CD4-positive, alpha-beta memory T cell (primary cell): ENCODE data around the gene C12orf75. TPM values are rescaled to one million over a fixed set of nuclear protein-coding genes. Genes with fewer than 3 reads are reported as not detected.

Experiments
- CTCF ChIA-PET: fragments of 350-600 bp; sonication (Branson Sonifier 250); formaldehyde crosslinking; loops from one replicate; lab custom pipeline; 2021; ENCODE audit warnings: inconsistent platforms; ENCODE audit not compliant: partially characterized antibody; lab: Charles Lee
- POLR2A ChIA-PET: fragments of 350-600 bp; sonication (Branson Sonifier 250); formaldehyde crosslinking; loops from one replicate; lab custom pipeline; 2021; ENCODE audit not compliant: partially characterized antibody; lab: Charles Lee
- DNase-seq, 5 donors: peaks; one replicate each; pipeline versions ENCODE4 v3.0.0 to v3.0.0-alpha.2; 2020 to 2022; ENCODE audit warnings: mixed read lengths in 1 of 5
- H3K27ac ChIP-seq: one replicate; pipeline ENCODE4 v1.7.0; 2013; ENCODE audit warnings: low read depth, low read length
- H3K27me3 ChIP-seq: 2 replicates; pipeline ENCODE4 v1.7.0; 2013; ENCODE audit warnings: mild to moderate bottlenecking, low read length, moderate library complexity; ENCODE audit not compliant: insufficient read depth
- H3K36me3 ChIP-seq: 2 replicates; pipeline ENCODE4 v1.7.0; 2013; ENCODE audit warnings: mild to moderate bottlenecking, low read length, moderate library complexity; ENCODE audit not compliant: insufficient read depth
- H3K4me1 ChIP-seq: 2 replicates; pipeline ENCODE4 v1.7.0; 2013; ENCODE audit warnings: mild to moderate bottlenecking, low read length, moderate library complexity; ENCODE audit not compliant: insufficient read depth
- H3K4me3 ChIP-seq, 2 donors: one replicate each; pipeline ENCODE4 v1.7.0; 2013; ENCODE audit warnings: low read length in 2 of 2, mild to moderate bottlenecking in 1 of 2
- H3K9me3 ChIP-seq, 2 donors: one replicate each; pipeline ENCODE4 v1.7.0; 2013; ENCODE audit warnings: low read length in 2 of 2, control low read depth in 1 of 2; ENCODE audit not compliant: control insufficient read depth in 1 of 2
- H3K27ac Mint-ChIP-seq, 7 donors: one replicate each; pipeline ENCODE4 v1.8.0; 2020 to 2021; ENCODE audit warnings: mixed read lengths in 7 of 7, mild to moderate bottlenecking in 6 of 7, inconsistent platforms in 3 of 7, moderate library complexity in 3 of 7
- H3K27me3 Mint-ChIP-seq, 2 donors: one replicate each; pipeline ENCODE4 v1.8.0; 2020 to 2021; ENCODE audit warnings: mixed read lengths in 2 of 2
- H3K36me3 Mint-ChIP-seq, 2 donors: one replicate each; pipeline ENCODE4 v1.8.0; 2020 to 2021; ENCODE audit warnings: mixed read lengths in 2 of 2, inconsistent platforms in 1 of 2, mild to moderate bottlenecking in 1 of 2
- H3K4me1 Mint-ChIP-seq, 4 donors: one replicate each; pipeline ENCODE4 v1.8.0; 2020 to 2021; ENCODE audit warnings: mixed read lengths in 4 of 4, mild to moderate bottlenecking in 1 of 4
- H3K4me3 Mint-ChIP-seq, 8 donors: one replicate each; pipeline ENCODE4 v1.8.0; 2020 to 2021; ENCODE audit warnings: mixed read lengths in 8 of 8, mild to moderate bottlenecking in 7 of 8, moderate library complexity in 6 of 8, inconsistent platforms in 3 of 8
- H3K9me3 Mint-ChIP-seq, 8 donors: one replicate each; pipeline ENCODE4 v1.8.0; 2020 to 2021; ENCODE audit warnings: mixed read lengths in 8 of 8, mild to moderate bottlenecking in 5 of 8, inconsistent platforms in 3 of 8, moderate library complexity in 1 of 8
- intact Hi-C: fragments of 100-400 bp; cut with micrococcal nuclease; formaldehyde crosslinking; loops from one replicate; pipeline ENCODE4 v1.15.1; 2023
- polyA plus RNA-seq, 2 donors: library from polyadenylated mRNA; unstranded; fragments of 300-500 nt; fragmentation: Illumina TruSeq; gene quantifications; one replicate each; pipeline ENCODE4 v1.2.3, GENCODE V29; 2021
- total RNA-seq, 2 experiments: library from RNA; stranded (reverse); gene quantifications; one replicate each; pipeline ENCODE4 v1.2.3, GENCODE V29; 2021

Gene C12orf75
- total and polyA plus RNA-seq, 4 experiments from 2014 or later = 12.1 to 117 (median 49.0) TPM

DNA sequence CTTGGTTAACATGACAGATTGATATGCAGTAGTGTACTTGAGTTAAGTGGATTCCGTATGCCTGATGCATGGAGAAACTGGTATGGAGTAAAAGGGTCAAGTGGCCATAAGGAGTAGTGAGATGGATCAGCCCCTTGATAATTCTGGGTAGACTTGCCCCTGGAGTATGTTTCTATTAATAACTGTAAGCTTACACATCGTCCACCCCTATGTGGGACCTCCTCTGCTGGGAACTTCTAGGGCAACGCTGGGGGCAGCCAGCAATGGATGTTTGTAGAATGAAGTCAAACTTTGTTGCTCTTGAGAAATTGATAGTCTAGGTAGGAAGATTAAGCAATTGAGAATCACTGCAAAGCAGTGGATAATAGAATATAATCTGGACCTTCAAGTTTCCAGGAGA is 3.5 kb downstream of the C12orf75 start:
- intact Hi-C loops = no loop called here
- no peak overlapping the region for H3K27ac ChIP-seq
- CTCF ChIA-PET = no interaction called here
- no peak overlapping the region for H3K4me3 ChIP-seq
- peaks cover 48% of the 10 kb centered on the region for H3K4me1 ChIP-seq
- H3K9me3 ChIP-seq = no peaks in the 10 kb centered on the region
- no peaks in the 10 kb centered on the region for H3K27me3 ChIP-seq
- POLR2A ChIA-PET = interaction anchor here (1.2 to 5.3 kb wide), 3 partner anchors 13 to 226 kb away, joined by 3 to 35 read pairs (median 3); partner anchors contain the start of gene APPL2
- Mint-ChIP-seq H3K4me1 (peaks cover 19 to 77% (median 43%) of the 10 kb centered on the region in 4 donors), H3K4me3 (peak overlapping the region in 3 of 8 donors; percentile 5 to 24 (median 8)), H3K27ac (peak overlapping the region in 2 of 7 donors; percentile 25 to 57), H3K27me3 (no peaks in the 10 kb centered on the region), H3K36me3 (peaks cover 11 to 14% of the 10 kb centered on the region in 2 donors), H3K9me3 (no peaks in the 10 kb centered on the region)
- H3K36me3 ChIP-seq = no peaks in the 10 kb centered on the region
- no peak for DNase-seq

DNA sequence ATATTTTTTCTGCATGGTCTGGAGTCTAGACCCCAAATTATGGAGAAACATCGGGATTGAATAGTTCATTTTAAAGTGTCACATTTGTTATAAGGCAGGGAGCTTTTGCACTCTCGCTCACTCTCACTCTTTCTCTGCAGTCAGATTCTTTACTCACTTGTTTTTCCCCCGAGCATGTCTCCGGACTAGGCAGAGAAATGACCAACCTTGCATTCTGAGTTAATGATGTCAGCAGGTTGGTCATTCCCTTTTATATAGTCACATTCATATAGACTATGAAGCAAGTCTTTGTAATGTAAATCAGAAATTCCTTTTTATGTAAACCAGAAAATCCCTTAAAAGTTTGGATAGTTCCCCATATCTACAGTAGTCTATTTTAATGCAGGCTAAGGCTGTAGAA is 4.1 kb downstream of the C12orf75 start:
- no peak overlapping the region for H3K27ac ChIP-seq
- CTCF ChIA-PET = interaction anchor here (1.0 kb wide), 1 partner anchor 48 kb away, joined by 3 read pairs; no protein-coding TSS in a partner anchor
- intact Hi-C loops = no loop called here
- DNase-seq = no peak
- POLR2A ChIA-PET = interaction anchor here (1.2 kb wide), 2 partner anchors 14 to 227 kb away, joined by 3 read pairs; no protein-coding TSS in a partner anchor
- H3K9me3 ChIP-seq = no peaks in the 10 kb centered on the region
- H3K27me3 Mint-ChIP-seq = no peaks in the 10 kb centered on the region
- H3K36me3 Mint-ChIP-seq = peaks cover 11 to 14% of the 10 kb centered on the region in 2 donors
- peaks cover 19 to 75% (median 43%) of the 10 kb centered on the region in 4 donors for H3K4me1 Mint-ChIP-seq
- no peak overlapping the region for H3K27ac Mint-ChIP-seq
- no peaks in the 10 kb centered on the region for H3K9me3 Mint-ChIP-seq
- H3K27me3 ChIP-seq = no peaks in the 10 kb centered on the region
- H3K4me3 ChIP-seq = no peak overlapping the region
- peaks cover 43% of the 10 kb centered on the region for H3K4me1 ChIP-seq
- H3K36me3 ChIP-seq = no peaks in the 10 kb centered on the region
- H3K4me3 Mint-ChIP-seq = no peak overlapping the region

DNA sequence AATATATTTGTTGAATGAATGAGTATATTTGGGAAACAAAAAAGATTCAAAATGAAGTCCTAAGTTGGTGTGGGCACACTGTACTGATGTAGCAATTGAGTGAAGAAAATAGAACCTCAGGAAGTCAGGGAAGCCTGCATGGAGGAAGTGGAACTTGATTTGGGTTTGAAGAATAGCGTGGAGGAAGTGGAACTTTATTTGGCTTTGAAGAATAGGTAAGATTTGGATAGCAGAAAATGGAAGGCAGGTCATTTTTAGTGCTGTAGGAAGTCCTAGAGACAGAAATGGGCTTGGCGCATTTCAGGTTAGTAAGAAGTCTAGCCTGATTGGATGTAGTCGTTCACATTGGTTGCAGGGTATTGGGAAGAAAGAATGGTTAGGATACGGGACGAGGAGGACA is 5.4 kb downstream of the C12orf75 start:
- ChIA-PET POLR2A (no interaction called here), CTCF (interaction anchor here (1.0 kb wide), 1 partner anchor 47 kb away, joined by 3 read pairs; no protein-coding TSS in a partner anchor)
- peaks cover 13 to 21% of the 10 kb centered on the region in 2 donors for H3K36me3 Mint-ChIP-seq
- H3K4me1 ChIP-seq = peaks cover 36% of the 10 kb centered on the region
- peaks cover 2 to 7% (median 6%) of the 10 kb centered on the region in 8 donors for H3K9me3 Mint-ChIP-seq
- intact Hi-C loops = no loop called here
- no peak overlapping the region for H3K4me3 Mint-ChIP-seq
- no peaks in the 10 kb centered on the region for H3K36me3 ChIP-seq
- no peaks in the 10 kb centered on the region for H3K9me3 ChIP-seq
- no peak overlapping the region for H3K27ac Mint-ChIP-seq
- peaks cover 14 to 67% (median 38%) of the 10 kb centered on the region in 4 donors for H3K4me1 Mint-ChIP-seq
- H3K27ac ChIP-seq = no peak overlapping the region
- H3K4me3 ChIP-seq = no peak overlapping the region
- no peaks in the 10 kb centered on the region for H3K27me3 ChIP-seq
- no peaks in the 10 kb centered on the region for H3K27me3 Mint-ChIP-seq
- DNase-seq = no peak

DNA sequence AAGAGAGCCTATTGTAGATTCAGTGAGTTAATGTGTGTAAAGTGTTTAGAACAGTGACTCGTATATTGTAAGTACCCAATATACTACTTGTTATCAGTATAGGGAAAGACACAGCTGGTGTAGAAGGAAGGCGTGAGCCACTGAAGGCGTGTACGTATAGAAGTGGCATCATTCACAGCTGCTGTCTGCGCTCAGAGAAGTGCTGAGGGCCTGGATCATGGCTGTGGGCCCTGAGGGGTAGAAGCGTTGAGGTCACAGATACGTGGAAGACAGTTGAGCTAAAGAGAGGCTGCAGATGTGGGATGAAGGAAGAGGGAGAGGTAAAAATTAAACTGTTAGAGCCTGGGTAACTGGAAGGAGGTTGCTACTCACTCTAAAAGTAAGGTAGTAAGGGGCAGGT is 5.9 kb downstream of the C12orf75 start:
- Mint-ChIP-seq H3K27me3 (no peaks in the 10 kb centered on the region), H3K27ac (peak overlapping the region in 1 of 7 donors; percentile 90), H3K4me1 (peaks cover 13 to 65% (median 36%) of the 10 kb centered on the region in 4 donors), H3K36me3 (peaks cover 12 to 25% of the 10 kb centered on the region in 2 donors), H3K4me3 (peak overlapping the region in 1 of 8 donors; percentile 50), H3K9me3 (peaks cover 3 to 12% (median 6%) of the 10 kb centered on the region in 8 donors)
- Histone ChIP-seq H3K27me3 (no peaks in the 10 kb centered on the region), H3K9me3 (no peaks in the 10 kb centered on the region), H3K4me3 (no peak overlapping the region), H3K36me3 (no peaks in the 10 kb centered on the region), H3K4me1 (peaks cover 33% of the 10 kb centered on the region), H3K27ac (no peak overlapping the region)
- POLR2A ChIA-PET = no interaction called here
- intact Hi-C loops = no loop called here
- DNase-seq = no peak
- CTCF ChIA-PET = no interaction called here

DNA sequence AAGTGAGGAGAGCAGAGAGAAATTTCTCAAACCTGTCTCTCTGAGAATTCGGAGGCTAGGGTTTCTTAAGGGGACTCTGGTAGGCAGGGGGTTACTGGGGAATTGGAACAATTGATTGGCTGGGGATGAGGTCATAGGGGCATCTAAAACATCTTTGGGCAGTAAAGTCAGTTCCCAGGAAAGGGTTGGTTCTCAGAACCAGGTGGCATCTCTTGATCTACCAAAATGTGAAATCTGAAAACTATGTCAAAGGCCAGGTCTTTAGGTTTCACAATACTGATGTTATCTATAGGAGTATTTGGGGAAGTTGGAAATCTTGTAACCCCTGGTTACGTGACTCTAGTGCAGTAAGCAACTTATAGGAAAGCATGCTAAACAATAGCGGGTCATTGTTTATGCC is 6.9 kb downstream of the C12orf75 start:
- peaks cover 13 to 31% of the 10 kb centered on the region in 2 donors for H3K36me3 Mint-ChIP-seq
- H3K9me3 Mint-ChIP-seq = peaks cover 3 to 18% (median 8%) of the 10 kb centered on the region in 8 donors
- Histone ChIP-seq H3K4me1 (peaks cover 24% of the 10 kb centered on the region), H3K9me3 (no peaks in the 10 kb centered on the region), H3K4me3 (no peak overlapping the region), H3K36me3 (no peaks in the 10 kb centered on the region), H3K27me3 (no peaks in the 10 kb centered on the region), H3K27ac (no peak overlapping the region)
- H3K4me3 Mint-ChIP-seq = peak overlapping the region in 1 of 8 donors; percentile 4
- no peaks in the 10 kb centered on the region for H3K27me3 Mint-ChIP-seq
- ChIA-PET POLR2A (no interaction called here), CTCF (no interaction called here)
- intact Hi-C loops = no loop called here
- peaks cover 6 to 58% (median 28%) of the 10 kb centered on the region in 4 donors for H3K4me1 Mint-ChIP-seq
- DNase-seq = no peak
- peak overlapping the region in 1 of 7 donors; percentile 38 for H3K27ac Mint-ChIP-seq

DNA sequence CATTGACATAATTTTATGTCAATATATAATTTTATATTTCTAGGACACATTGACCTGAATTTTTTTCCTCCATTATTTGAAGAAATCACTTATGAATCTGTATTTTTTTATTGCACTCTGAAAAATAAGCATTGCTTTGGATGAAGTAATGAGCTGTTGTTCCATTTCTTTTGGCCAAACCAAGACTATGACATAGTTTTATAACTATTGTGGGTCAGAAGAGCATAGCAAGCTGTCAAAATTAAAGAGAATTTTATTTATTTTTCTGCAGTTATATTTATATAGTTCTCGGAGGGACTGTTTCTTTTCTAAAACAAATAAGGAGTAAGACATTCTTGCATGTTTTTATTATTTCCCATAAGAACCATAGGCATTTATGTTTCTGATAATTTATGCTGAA is 8.5 kb downstream of the C12orf75 start:
- H3K27me3 Mint-ChIP-seq = no peaks in the 10 kb centered on the region
- intact Hi-C loops = no loop called here
- Histone ChIP-seq H3K9me3 (no peaks in the 10 kb centered on the region), H3K27ac (no peak overlapping the region), H3K4me3 (no peak overlapping the region), H3K4me1 (peaks cover 14% of the 10 kb centered on the region), H3K36me3 (no peaks in the 10 kb centered on the region), H3K27me3 (no peaks in the 10 kb centered on the region)
- ChIA-PET POLR2A (no interaction called here), CTCF (interaction anchor here (1.1 kb wide), 1 partner anchor 19 kb away, joined by 3 read pairs; no protein-coding TSS in a partner anchor)
- H3K36me3 Mint-ChIP-seq = peaks cover 13 to 31% of the 10 kb centered on the region in 2 donors
- H3K4me3 Mint-ChIP-seq = no peak overlapping the region
- peaks cover 3 to 18% (median 8%) of the 10 kb centered on the region in 8 donors for H3K9me3 Mint-ChIP-seq
- H3K27ac Mint-ChIP-seq = no peak overlapping the region
- H3K4me1 Mint-ChIP-seq = peaks cover 6 to 47% (median 20%) of the 10 kb centered on the region in 4 donors
- no peak for DNase-seq

DNA sequence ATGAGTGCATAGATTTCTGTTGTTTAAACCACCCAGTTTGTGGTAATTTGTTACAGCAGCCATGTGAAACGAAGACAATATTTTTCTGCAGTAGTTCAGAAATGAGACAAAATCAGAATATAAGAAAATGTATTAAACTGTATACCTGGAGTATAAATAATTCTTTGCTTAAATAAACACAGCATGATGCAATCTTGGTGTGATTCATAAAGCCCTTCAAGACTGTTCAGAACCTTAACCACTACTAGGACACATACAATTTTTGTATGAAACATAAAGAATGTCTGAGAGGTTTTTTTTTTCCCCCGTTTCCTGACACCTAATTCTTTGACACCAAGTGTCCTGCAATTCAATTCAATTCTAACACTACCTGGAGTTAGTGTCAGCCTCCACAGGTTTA is 10.5 kb downstream of the C12orf75 start:
- Mint-ChIP-seq H3K27me3 (no peaks in the 10 kb centered on the region), H3K9me3 (peaks cover 3 to 18% (median 8%) of the 10 kb centered on the region in 8 donors), H3K4me1 (peaks cover 2 to 27% (median 13%) of the 10 kb centered on the region in 4 donors), H3K27ac (no peak overlapping the region), H3K4me3 (no peak overlapping the region), H3K36me3 (peaks cover 12 to 30% of the 10 kb centered on the region in 2 donors)
- ChIA-PET POLR2A (no interaction called here), CTCF (no interaction called here)
- Histone ChIP-seq H3K4me3 (no peak overlapping the region), H3K27me3 (no peaks in the 10 kb centered on the region), H3K36me3 (no peaks in the 10 kb centered on the region), H3K9me3 (no peaks in the 10 kb centered on the region), H3K4me1 (peaks cover under 1% of the 10 kb centered on the region), H3K27ac (no peak overlapping the region)
- no peak for DNase-seq
- intact Hi-C loops = no loop called here
